Neural progenitor cell (in vitro differentiated cells): ENCODE measurements around the gene PSPH. TPM values are rescaled to one million over a fixed set of nuclear protein-coding genes. Genes with fewer than 3 reads are reported as not detected.

Experiments
- DNase-seq: peaks from one replicate; pipeline ENCODE4 v3.0.0-alpha.2; 2016; ENCODE audit warnings: low spot score
- H2AFZ ChIP-seq: fragments of 200-600 bp; sonication (generic); replicated peaks from 2 replicates; pipeline ENCODE4 v1.6.1; 2016; ENCODE audit warnings: antibody characterized with exemption
- H3F3A ChIP-seq: fragments of 200-600 bp; sonication (generic); 2 replicates; pipeline ENCODE4 v1.6.1; 2016; ENCODE audit warnings: antibody characterized with exemption, low read depth
- H3K27ac ChIP-seq: fragments of 200-600 bp; sonication (generic); 2 replicates; pipeline ENCODE4 v1.5.1; 2016; ENCODE audit warnings: mild to moderate bottlenecking
- H3K27me3 ChIP-seq: fragments of 200-600 bp; sonication (generic); 2 replicates; pipeline ENCODE4 v1.6.1; 2016; ENCODE audit warnings: mild to moderate bottlenecking, moderate library complexity
- H3K36me3 ChIP-seq: fragments of 200-600 bp; sonication (generic); 2 replicates; pipeline ENCODE4 v1.5.1; 2016
- H3K4me1 ChIP-seq: fragments of 200-600 bp; sonication (generic); 2 replicates; pipeline ENCODE4 v1.6.1; 2016; ENCODE audit warnings: mixed run types
- H3K4me2 ChIP-seq: fragments of 200-600 bp; sonication (generic); 2 replicates; pipeline ENCODE4 v1.6.1; 2016
- H3K4me3 ChIP-seq: fragments of 200-600 bp; sonication (generic); 2 replicates; pipeline ENCODE4 v1.5.1; 2016
- H3K79me2 ChIP-seq: fragments of 200-600 bp; sonication (generic); 2 replicates; pipeline ENCODE4 v1.6.1; 2016; ENCODE audit warnings: low read depth
- H3K9ac ChIP-seq: fragments of 200-600 bp; sonication (generic); 2 replicates; pipeline ENCODE4 v1.6.1; 2016
- H3K9me3 ChIP-seq: fragments of 200-600 bp; sonication (generic); 2 replicates; pipeline ENCODE4 v1.5.1; 2016; ENCODE audit warnings: low read depth
- H4K20me1 ChIP-seq: fragments of 200-600 bp; sonication (generic); 2 replicates; pipeline ENCODE4 v1.6.1; 2016; ENCODE audit warnings: low read depth
- H3K27ac Mint-ChIP-seq: 3 replicates; pipeline ENCODE4 v1.8.0; 2021; ENCODE audit warnings: mixed read lengths
- H3K27me3 Mint-ChIP-seq: 2 replicates; pipeline ENCODE4 v1.8.0; 2022; ENCODE audit warnings: low read depth, mild to moderate bottlenecking, inconsistent platforms, moderate library complexity, mixed read lengths; ENCODE audit not compliant: insufficient read depth
- H3K36me3 Mint-ChIP-seq: 3 replicates; pipeline ENCODE4 v1.8.0; 2021; ENCODE audit warnings: mixed read lengths
- H3K4me1 Mint-ChIP-seq: 3 replicates; pipeline ENCODE4 v1.8.0; 2021; ENCODE audit warnings: mixed read lengths
- H3K4me3 Mint-ChIP-seq: 3 replicates; pipeline ENCODE4 v1.8.0; 2021; ENCODE audit warnings: mild to moderate bottlenecking, moderate library complexity, mixed read lengths
- H3K9me3 Mint-ChIP-seq: 3 replicates; pipeline ENCODE4 v1.8.0; 2020; ENCODE audit warnings: mixed read lengths
- CTCF ChIP-seq: fragments of 200-600 bp; sonication (generic); IDR thresholded peaks from 2 replicates; pipeline ENCODE4 v1.5.1; 2017; ENCODE audit warnings: antibody characterized with exemption, mild to moderate bottlenecking
- EZH2 ChIP-seq: fragments of 200-600 bp; sonication (generic); IDR thresholded peaks from 2 replicates; pipeline ENCODE4 v1.6.1; 2017; ENCODE audit warnings: antibody characterized with exemption, mild to moderate bottlenecking, moderate library complexity
- EZH2phosphoT487 ChIP-seq: fragments of 200-600 bp; sonication (generic); IDR thresholded peaks from 2 replicates; pipeline ENCODE4 v1.6.1; 2017; ENCODE audit warnings: antibody characterized with exemption
- total RNA-seq: library from RNA; depleted of rRNA; stranded (reverse); fragments of >200 nt; gene quantifications from 2 replicates; pipeline ENCODE4 v1.2.3, GENCODE V29; 2015; ENCODE audit warnings: low replicate concordance

Gene PSPH
- total RNA-seq, 1 donor from 2014 or later: 54.9 TPM

- no peak overlapping the region for H3K4me3 Mint-ChIP-seq
- no peaks in the 10 kb centered on the region for H3K9me3 Mint-ChIP-seq
- no peaks in the 10 kb centered on the region for H3K27me3 ChIP-seq
- no peaks in the 10 kb centered on the region for H3F3A ChIP-seq
- DNase-seq: no peak
- no peak overlapping the region for H3K27ac ChIP-seq
- no peak overlapping the region for H3K4me3 ChIP-seq
- H3K9me3 ChIP-seq: no peaks in the 10 kb centered on the region
- no peaks in the 10 kb centered on the region for H3K4me1 ChIP-seq
- no peak overlapping the region for H3K9ac ChIP-seq
- H4K20me1 ChIP-seq: peaks cover 27% of the 10 kb centered on the region
- H3K27me3 Mint-ChIP-seq: no peaks in the 10 kb centered on the region
- H3K79me2 ChIP-seq: peaks cover 53% of the 10 kb centered on the region
- H3K36me3 Mint-ChIP-seq: peaks cover 28% of the 10 kb centered on the region
- no peak for TF ChIP-seq EZH2phosphoT487
- H3K36me3 ChIP-seq: no peaks in the 10 kb centered on the region
- H2AFZ ChIP-seq: no peak overlapping the region
- no peaks in the 10 kb centered on the region for H3K4me1 Mint-ChIP-seq
- H3K4me2 ChIP-seq: no peak overlapping the region
- H3K27ac Mint-ChIP-seq: no peak overlapping the region
Measured at GRCh38 chr7:55975988-55976633, 75.1 kb downstream of the PSPH start.

DNA sequence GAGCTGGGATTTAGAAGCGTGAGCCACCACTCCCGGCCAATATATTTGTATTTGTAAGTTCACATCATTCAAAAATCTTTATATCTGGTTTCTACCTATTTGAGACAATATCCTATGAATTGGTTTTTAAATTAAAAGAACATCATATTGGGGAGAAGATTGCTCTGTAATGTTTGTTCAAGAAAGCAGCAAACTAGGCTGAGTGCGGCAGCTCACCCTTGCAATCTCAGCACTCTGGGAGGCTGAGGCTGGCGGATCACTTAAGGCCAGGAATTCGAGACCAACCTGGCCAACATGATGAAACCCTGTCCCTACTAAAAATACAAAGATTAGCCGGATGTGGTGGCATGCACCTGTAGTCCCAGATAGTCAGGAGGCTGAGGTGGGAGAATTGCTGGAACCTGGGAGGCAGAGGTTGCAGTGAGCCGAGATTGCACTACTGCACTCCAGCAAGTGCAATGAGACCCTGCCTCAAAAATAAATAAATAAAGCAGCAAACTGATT lies 77.4 kb downstream of the PSPH start:
- no peak overlapping the region for H2AFZ ChIP-seq
- H3K36me3 ChIP-seq: no peaks in the 10 kb centered on the region
- H3K27ac Mint-ChIP-seq: no peak overlapping the region
- no peak overlapping the region for H3K9ac ChIP-seq
- H4K20me1 ChIP-seq: peaks cover 36% of the 10 kb centered on the region
- H3K9me3 Mint-ChIP-seq: peaks cover 6% of the 10 kb centered on the region
- H3K4me2 ChIP-seq: no peak overlapping the region
- H3K9me3 ChIP-seq: no peaks in the 10 kb centered on the region
- TF ChIP-seq EZH2phosphoT487: no peak
- no peak for TF ChIP-seq CTCF
- no peak for TF ChIP-seq EZH2
- H3K79me2 ChIP-seq: peaks cover 67% of the 10 kb centered on the region
- H3K27ac ChIP-seq: no peak overlapping the region
- H3K4me3 ChIP-seq: no peak overlapping the region
- H3K27me3 ChIP-seq: no peaks in the 10 kb centered on the region
- H3K4me1 ChIP-seq: no peaks in the 10 kb centered on the region
- H3F3A ChIP-seq: no peaks in the 10 kb centered on the region
- H3K4me1 Mint-ChIP-seq: peaks cover 4% of the 10 kb centered on the region
- DNase-seq: no peak
- no peak overlapping the region for H3K4me3 Mint-ChIP-seq
- H3K27me3 Mint-ChIP-seq: no peaks in the 10 kb centered on the region
- peaks cover 29% of the 10 kb centered on the region for H3K36me3 Mint-ChIP-seq

GRCh38 chr7:55970978-55971377 lies 80.3 kb downstream of the PSPH start:
- no peaks in the 10 kb centered on the region for H3K36me3 ChIP-seq
- H4K20me1 ChIP-seq: peaks cover 33% of the 10 kb centered on the region
- H3K4me3 Mint-ChIP-seq: no peak overlapping the region
- H3K9ac ChIP-seq: no peak overlapping the region
- H2AFZ ChIP-seq: no peak overlapping the region
- H3K27ac Mint-ChIP-seq: no peak overlapping the region
- peaks cover 6% of the 10 kb centered on the region for H3K9me3 Mint-ChIP-seq
- no peaks in the 10 kb centered on the region for H3K27me3 ChIP-seq
- TF ChIP-seq EZH2phosphoT487 (no peak), CTCF (no peak)
- H3K4me2 ChIP-seq: no peak overlapping the region
- H3K27ac ChIP-seq: no peak overlapping the region
- no peaks in the 10 kb centered on the region for H3K27me3 Mint-ChIP-seq
- no peaks in the 10 kb centered on the region for H3K9me3 ChIP-seq
- peaks cover 87% of the 10 kb centered on the region for H3K79me2 ChIP-seq
- DNase-seq: no peak
- H3K4me1 Mint-ChIP-seq: peaks cover 6% of the 10 kb centered on the region
- peaks cover 38% of the 10 kb centered on the region for H3K36me3 Mint-ChIP-seq
- no peaks in the 10 kb centered on the region for H3K4me1 ChIP-seq
- H3K4me3 ChIP-seq: no peak overlapping the region
- H3F3A ChIP-seq: no peaks in the 10 kb centered on the region

GRCh38 chr7:55970561-55970960 lies 80.7 kb downstream of the PSPH start:
- Histone ChIP-seq H3K36me3 (no peaks in the 10 kb centered on the region), H3K4me3 (no peak overlapping the region), H3K4me1 (peaks cover 3% of the 10 kb centered on the region), H3K27ac (no peak overlapping the region), H4K20me1 (peaks cover 34% of the 10 kb centered on the region), H3K27me3 (no peaks in the 10 kb centered on the region), H3K79me2 (peaks cover 88% of the 10 kb centered on the region), H3K4me2 (no peak overlapping the region), H3K9ac (no peak overlapping the region), H3K9me3 (no peaks in the 10 kb centered on the region), H3F3A (no peaks in the 10 kb centered on the region), H2AFZ (no peak overlapping the region)
- Mint-ChIP-seq H3K4me3 (no peak overlapping the region), H3K36me3 (peaks cover 41% of the 10 kb centered on the region), H3K4me1 (peaks cover 10% of the 10 kb centered on the region), H3K27ac (no peak overlapping the region), H3K9me3 (peaks cover 6% of the 10 kb centered on the region), H3K27me3 (no peaks in the 10 kb centered on the region)
- no peak for TF ChIP-seq CTCF
- TF ChIP-seq EZH2phosphoT487: no peak
- TF ChIP-seq EZH2: no peak
- no peak for DNase-seq
